WTC11 (cell line): ENCODE data around the gene SEC14L6.

Source experiments
- NR3C1 ChIP-seq: sonication (generic); formaldehyde crosslinking; conservative IDR thresholded peaks from 2 replicates; pipeline ENCODE4 v1.8.1; 2023; ENCODE audit warnings: low read depth, mild to moderate bottlenecking, missing genetic modification reagents
- TF ChIP-seq, protein P1 (sequence below): sonication (generic); formaldehyde crosslinking; IDR thresholded peaks from 2 replicates; pipeline ENCODE4 v1.8.0; 2022; ENCODE audit warnings: mild to moderate bottlenecking, missing genetic modification reagents

DNA sequence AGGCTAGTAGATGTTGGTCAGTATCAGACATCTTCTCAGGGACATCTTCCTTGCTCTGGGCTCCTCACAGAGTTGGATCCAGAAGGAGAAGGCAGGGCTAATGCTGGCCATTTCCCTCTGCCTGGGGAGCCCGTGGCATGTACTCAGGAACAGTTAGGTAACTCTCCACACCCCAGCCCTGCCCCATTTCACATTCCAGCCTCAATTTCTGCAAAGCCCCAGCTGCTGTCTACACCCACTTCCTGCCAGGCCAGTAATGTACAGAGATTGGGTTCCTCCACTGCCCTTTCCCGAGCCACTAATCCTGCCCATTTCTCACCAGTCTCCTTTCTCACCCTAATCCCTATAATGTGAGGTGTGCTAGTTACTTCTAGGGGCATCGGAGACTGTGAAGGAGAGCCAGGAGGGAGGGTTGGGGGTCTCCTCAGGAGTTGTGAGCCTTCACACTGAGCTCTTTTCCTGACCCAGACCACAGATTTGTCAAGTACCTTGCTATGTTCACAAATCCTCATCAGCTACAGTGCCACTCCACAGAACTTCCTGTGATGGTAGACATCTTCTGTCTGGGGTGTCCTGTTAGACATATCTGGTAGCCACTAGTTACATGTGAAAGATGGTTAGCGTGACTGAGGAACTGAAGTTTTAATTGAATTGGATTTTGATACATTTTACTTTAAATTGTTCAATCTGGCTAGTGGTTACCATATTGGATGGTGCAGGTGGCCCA lies 73.4 kb downstream of the SEC14L6 start:
- TF ChIP-seq, protein P1, sequence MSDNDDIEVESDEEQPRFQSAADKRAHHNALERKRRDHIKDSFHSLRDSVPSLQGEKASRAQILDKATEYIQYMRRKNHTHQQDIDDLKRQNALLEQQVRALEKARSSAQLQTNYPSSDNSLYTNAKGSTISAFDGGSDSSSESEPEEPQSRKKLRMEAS (CRISPR knock-in tag): no peak
- no peak for TF ChIP-seq NR3C1
